22Rv1 (cell line): Measurements from ENCODE around the gene ZNF394.

Source experiments
- H3K27ac ChIP-seq: fragments of 450-650 bp; 2 replicates; pipeline ENCODE4 v1.5.1; 2017
- ZFX ChIP-seq: fragments of 450-650 bp; IDR thresholded peaks from 2 replicates; pipeline ENCODE4 v1.6.1; 2017; ENCODE audit warnings: antibody characterized with exemption, borderline replicate concordance
- TF ChIP-seq, protein P1 (sequence below): fragments of 450-650 bp; IDR thresholded peaks from 2 replicates; pipeline ENCODE4 v1.5.1; 2017; ENCODE audit warnings: mild to moderate bottlenecking

ZNF394 gene

DNA sequence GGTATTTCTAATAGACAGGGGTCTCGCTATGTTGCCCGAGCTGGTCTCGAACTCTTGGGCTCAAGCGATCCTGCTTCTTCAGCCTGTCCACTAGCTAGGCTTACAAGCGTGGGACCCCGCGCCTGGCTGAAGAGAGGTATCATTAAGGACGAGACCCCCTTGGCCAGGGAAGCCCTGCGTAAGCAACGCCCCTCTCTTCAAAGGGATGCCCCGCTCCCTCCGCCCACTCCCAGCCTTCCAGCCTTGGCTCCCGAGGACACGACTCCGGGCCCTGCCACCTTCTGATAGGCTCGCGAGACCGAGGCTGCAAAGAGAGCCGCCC is 4.2 kb upstream of the ZNF394 start:
- TF ChIP-seq, protein P1, sequence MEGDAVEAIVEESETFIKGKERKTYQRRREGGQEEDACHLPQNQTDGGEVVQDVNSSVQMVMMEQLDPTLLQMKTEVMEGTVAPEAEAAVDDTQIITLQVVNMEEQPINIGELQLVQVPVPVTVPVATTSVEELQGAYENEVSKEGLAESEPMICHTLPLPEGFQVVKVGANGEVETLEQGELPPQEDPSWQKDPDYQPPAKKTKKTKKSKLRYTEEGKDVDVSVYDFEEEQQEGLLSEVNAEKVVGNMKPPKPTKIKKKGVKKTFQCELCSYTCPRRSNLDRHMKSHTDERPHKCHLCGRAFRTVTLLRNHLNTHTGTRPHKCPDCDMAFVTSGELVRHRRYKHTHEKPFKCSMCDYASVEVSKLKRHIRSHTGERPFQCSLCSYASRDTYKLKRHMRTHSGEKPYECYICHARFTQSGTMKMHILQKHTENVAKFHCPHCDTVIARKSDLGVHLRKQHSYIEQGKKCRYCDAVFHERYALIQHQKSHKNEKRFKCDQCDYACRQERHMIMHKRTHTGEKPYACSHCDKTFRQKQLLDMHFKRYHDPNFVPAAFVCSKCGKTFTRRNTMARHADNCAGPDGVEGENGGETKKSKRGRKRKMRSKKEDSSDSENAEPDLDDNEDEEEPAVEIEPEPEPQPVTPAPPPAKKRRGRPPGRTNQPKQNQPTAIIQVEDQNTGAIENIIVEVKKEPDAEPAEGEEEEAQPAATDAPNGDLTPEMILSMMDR = no peak
- TF ChIP-seq ZFX = no peak
- peak overlapping the region; percentile 76 for H3K27ac ChIP-seq

DNA sequence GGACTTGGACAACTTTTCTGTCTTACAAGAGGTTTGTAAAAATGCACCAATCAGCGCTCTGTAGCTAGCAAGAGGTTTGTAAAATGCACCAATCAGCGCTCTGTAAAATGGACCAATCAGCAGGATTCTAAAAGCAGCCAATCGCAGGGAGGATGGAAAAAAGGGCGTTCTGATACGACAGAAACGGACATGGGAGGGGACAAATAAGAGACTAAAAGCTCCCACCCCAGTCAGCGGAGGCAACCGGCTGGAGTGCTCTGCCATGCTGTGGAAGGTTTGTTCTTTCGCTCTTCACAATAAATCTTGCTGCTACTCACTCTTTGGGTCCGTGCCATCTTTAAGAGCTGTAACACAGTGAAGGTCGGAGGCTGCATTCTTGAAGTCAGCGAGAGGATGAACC is 1.2 kb upstream of the ZNF394 start:
- peak overlapping the region; percentile 84; the same call in 1 of the 2 replicates for H3K27ac ChIP-seq

DNA sequence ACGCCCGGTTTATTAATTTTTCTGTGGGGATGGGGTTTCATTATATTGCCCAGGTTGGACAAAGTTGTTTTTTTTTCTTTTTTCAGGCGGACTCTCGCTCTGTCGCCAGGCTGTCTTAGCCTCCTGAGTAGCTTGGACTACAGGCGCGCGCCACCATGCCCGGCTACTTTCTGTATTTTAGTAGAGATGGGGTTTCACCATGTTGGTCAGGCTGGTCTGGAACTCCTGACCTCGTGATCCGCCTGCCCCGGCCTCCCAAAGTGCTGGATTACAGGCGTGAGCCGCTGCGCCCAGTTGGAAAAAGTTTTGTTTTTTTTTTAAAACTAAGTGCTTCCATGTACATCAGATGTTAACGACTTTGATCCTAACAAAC is 542 bp upstream of the ZNF394 start:
- TF ChIP-seq, protein P1 = no peak
- no peak for TF ChIP-seq ZFX
- peak overlapping the region; percentile 84 for H3K27ac ChIP-seq

- peak overlapping the region; percentile 84 for H3K27ac ChIP-seq
- TF ChIP-seq ZFX = no peak
- TF ChIP-seq, protein P1 = no peak
Measured at GRCh38 chr7:99499371-99499720, 735 bp downstream of the ZNF394 start.

DNA sequence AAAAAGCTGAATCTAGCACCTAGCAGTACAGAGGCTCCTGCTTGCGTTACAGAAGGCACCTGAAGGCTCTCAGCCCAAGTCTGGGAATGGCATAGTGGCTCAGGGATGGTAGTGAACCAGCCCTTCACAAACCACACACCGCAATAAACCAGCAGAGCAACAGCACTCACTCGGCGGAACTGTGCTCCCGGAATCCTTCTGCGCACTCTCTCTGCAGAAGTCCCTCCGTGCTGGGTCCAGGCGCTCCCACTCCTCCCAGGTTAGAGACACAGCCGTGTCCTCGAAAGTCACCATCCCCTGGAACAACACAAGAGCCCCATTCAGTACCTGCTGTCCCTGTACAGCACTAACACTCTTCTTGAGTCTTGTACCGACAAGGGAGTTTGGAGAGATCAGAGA is 1.5 kb downstream of the ZNF394 start:
- no peak for TF ChIP-seq ZFX
- TF ChIP-seq, protein P1 = no peak
- no peak overlapping the region for H3K27ac ChIP-seq

GRCh38 chr7:99497766-99498545 is 2.1 kb downstream of the ZNF394 start:
- no peak overlapping the region for H3K27ac ChIP-seq
- TF ChIP-seq, protein P1 = no peak
- no peak for TF ChIP-seq ZFX

- TF ChIP-seq, protein P1 = no peak
- TF ChIP-seq ZFX = no peak
- H3K27ac ChIP-seq = no peak overlapping the region
Measured at GRCh38 chr7:99493823-99494222, 6.3 kb downstream of the ZNF394 start.

DNA sequence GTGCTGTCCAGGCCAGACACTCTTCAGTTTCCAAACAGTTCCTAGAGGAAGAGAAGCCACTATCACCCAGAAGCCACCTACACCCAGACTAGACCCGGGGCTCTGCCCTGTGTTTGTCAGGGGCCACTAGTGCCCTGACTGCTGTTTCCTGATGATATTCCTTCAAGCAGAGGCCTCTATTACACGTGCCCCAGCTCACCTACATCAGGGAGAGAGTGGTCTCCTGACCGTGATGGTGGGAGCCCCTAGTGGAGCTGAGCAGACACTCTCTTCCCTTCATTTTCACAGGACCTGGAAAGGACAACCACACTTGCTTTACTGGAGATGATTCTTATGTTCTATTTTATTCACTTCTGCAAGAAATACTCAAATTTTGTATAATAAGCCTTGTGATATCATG is 9.2 kb downstream of the ZNF394 start:
- TF ChIP-seq ZFX = no peak
- TF ChIP-seq, protein P1 = no peak

More for the DNA sequence above, 9.2 kb downstream of the ZNF394 start:
- 0 out of 2 replicates have a peak overlapping the region, but pooled peaks have one; percentile 31 for H3K27ac ChIP-seq
